OCI-LY1 (cell line): ENCODE results near the gene PRPF38B.
"Not testable (repeated sequence)": the region's sequence is repeated elsewhere in the genome, so short reads cannot be mapped to it uniquely, and the experiment has no call there.

Experiments used
- H2AFZ ChIP-seq: fragments of 200-600 bp; sonication (generic), shearing (Covaris generic); 2 replicates; pipeline ENCODE4 v1.6.0; 2014; ENCODE audit warnings: antibody characterized with exemption, mild to moderate bottlenecking, low read length
- H3F3A ChIP-seq: fragments of 200-600 bp; sonication (generic), shearing (Covaris generic); 2 replicates; pipeline ENCODE4 v1.6.0; 2014; ENCODE audit warnings: mild to moderate bottlenecking, antibody characterized with exemption, low read length, moderate library complexity; ENCODE audit not compliant: insufficient read depth
- H3K27ac ChIP-seq: fragments of 200-600 bp; sonication (generic); 2 replicates; pipeline ENCODE4 v1.5.1; 2014; ENCODE audit warnings: low read length, mixed run types, mild to moderate bottlenecking, low read depth; ENCODE audit not compliant: poor library complexity, severe bottlenecking
- H3K27me3 ChIP-seq: fragments of 200-600 bp; sonication (generic); 2 replicates; pipeline ENCODE4 v1.6.0; 2014; ENCODE audit warnings: antibody characterized with exemption, mild to moderate bottlenecking, low read length, moderate library complexity; ENCODE audit not compliant: insufficient read depth
- H3K36me3 ChIP-seq: fragments of 200-600 bp; sonication (generic); 2 replicates; pipeline ENCODE4 v1.6.1; 2014; ENCODE audit warnings: mild to moderate bottlenecking, antibody characterized with exemption, low read length, moderate library complexity, mixed read lengths; ENCODE audit not compliant: insufficient read depth
- H3K4me1 ChIP-seq: fragments of 200-600 bp; sonication (generic); 2 replicates; pipeline ENCODE4 v1.5.1; 2014; ENCODE audit warnings: mild to moderate bottlenecking, low read length, moderate library complexity; ENCODE audit not compliant: insufficient read depth, severe bottlenecking
- H3K4me2 ChIP-seq: fragments of 200-600 bp; sonication (generic), shearing (Covaris generic); 2 replicates; pipeline ENCODE4 v1.6.1; 2014; ENCODE audit warnings: low read length
- H3K4me3 ChIP-seq: fragments of 200-600 bp; sonication (generic); 2 replicates; pipeline ENCODE4 v1.5.1; 2014; ENCODE audit warnings: low read length, low read depth, mild to moderate bottlenecking, mixed read lengths; ENCODE audit not compliant: poor library complexity, severe bottlenecking
- H3K79me2 ChIP-seq: fragments of 200-600 bp; shearing (Covaris generic); 2 replicates; pipeline ENCODE4 v1.6.1; 2016; ENCODE audit warnings: mixed run types, low read length, mixed read lengths; ENCODE audit not compliant: insufficient read depth
- H3K9ac ChIP-seq: fragments of 200-600 bp; sonication (generic), shearing (Covaris generic); 2 replicates; pipeline ENCODE4 v1.6.1; 2014; ENCODE audit warnings: mild to moderate bottlenecking, low read length, mixed read lengths
- H3K9me2 ChIP-seq: fragments of 200-600 bp; sonication (generic), shearing (Covaris generic); 2 replicates; pipeline ENCODE4 v1.6.1; 2014; ENCODE audit warnings: low read depth, mild to moderate bottlenecking, low read length, mixed read lengths
- H3K9me3 ChIP-seq: fragments of 200-600 bp; shearing (Covaris generic); 2 replicates; pipeline ENCODE4 v1.6.1; 2014; ENCODE audit warnings: low read length, mixed read lengths
- H4K20me1 ChIP-seq: fragments of 200-600 bp; sonication (generic), shearing (Covaris generic); 2 replicates; pipeline ENCODE4 v1.6.0; 2016; ENCODE audit warnings: mild to moderate bottlenecking, low read length; ENCODE audit not compliant: insufficient read depth
- CTCF ChIP-seq: fragments of 200-600 bp; sonication (generic), shearing (Covaris generic); IDR thresholded peaks from 2 replicates; pipeline ENCODE4 v1.5.1; 2017; ENCODE audit warnings: mild to moderate bottlenecking, antibody characterized with exemption, low read length, moderate library complexity, mixed read lengths
- EZH2 ChIP-seq: fragments of 200-600 bp; sonication (generic), shearing (Covaris generic); IDR thresholded peaks from 2 replicates; pipeline ENCODE4 v1.8.0; 2017; ENCODE audit warnings: borderline replicate concordance, mixed run types, mild to moderate bottlenecking, antibody characterized with exemption, low read length, moderate library complexity, mixed read lengths

Gene PRPF38B

GRCh38 chr1:108701176-108701849 is 9.2 kb downstream of the PRPF38B start:
- H3K9me3 ChIP-seq = no peaks in the 10 kb centered on the region
- peaks cover 61% of the 10 kb centered on the region for H3K36me3 ChIP-seq
- H3K79me2 ChIP-seq = 0 out of 2 replicates have a peak, but pooled peaks cover 1% of the 10 kb centered on the region
- peaks cover 16% of the 10 kb centered on the region for H3K4me1 ChIP-seq
- no peaks in the 10 kb centered on the region for H4K20me1 ChIP-seq
- no peak overlapping the region for H3K27ac ChIP-seq
- H3K27me3 ChIP-seq = no peaks in the 10 kb centered on the region
- no peaks in the 10 kb centered on the region for H3K9me2 ChIP-seq
- TF ChIP-seq CTCF (no peak), EZH2 (no peak)
- H3K9ac ChIP-seq = no peak overlapping the region
- H3K4me3 ChIP-seq = no peak overlapping the region
- H2AFZ ChIP-seq = no peak overlapping the region
- 0 out of 2 replicates have a peak, but pooled peaks cover 3% of the 10 kb centered on the region for H3F3A ChIP-seq
- no peak overlapping the region for H3K4me2 ChIP-seq

- peaks cover 16% of the 10 kb centered on the region for H3K4me1 ChIP-seq
- H4K20me1 ChIP-seq, H3K9ac ChIP-seq, H2AFZ ChIP-seq, H3K27ac ChIP-seq, H3K79me2 ChIP-seq, H3K9me2 ChIP-seq, H3K27me3 ChIP-seq, H3F3A ChIP-seq, H3K4me3 ChIP-seq, H3K4me2 ChIP-seq, H3K9me3 ChIP-seq: not testable (repeated sequence)
- peaks cover 53% of the 10 kb centered on the region for H3K36me3 ChIP-seq
Observed at GRCh38 chr1:108702109-108702508, 10.0 kb downstream of the PRPF38B start.

DNA sequence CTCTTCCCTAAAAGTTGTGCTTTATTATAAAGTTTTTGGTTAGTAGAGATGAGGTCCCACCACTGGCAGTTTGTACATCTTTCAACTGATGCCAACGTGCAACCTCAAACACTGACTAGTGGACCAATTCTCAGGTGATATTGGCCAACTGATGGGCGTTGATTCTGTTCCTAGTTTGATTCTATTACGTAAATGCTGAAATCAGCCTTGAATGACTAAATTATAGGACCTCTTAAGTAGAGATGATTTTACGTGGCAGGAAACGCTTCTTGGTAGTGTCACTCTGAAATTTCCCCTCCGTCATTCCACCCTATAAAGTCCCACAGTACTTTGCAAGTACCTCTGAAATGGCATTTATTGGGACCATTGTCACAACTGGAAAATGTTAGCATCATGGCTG is 11.8 kb downstream of the PRPF38B start:
- H3K4me2 ChIP-seq = peak overlapping the region; percentile 9; the same call in 1 of the 2 replicates
- no peaks in the 10 kb centered on the region for H3K79me2 ChIP-seq
- TF ChIP-seq CTCF (no peak), EZH2 (no peak)
- H3K4me3 ChIP-seq = no peak overlapping the region
- no peaks in the 10 kb centered on the region for H3K9me3 ChIP-seq
- no peaks in the 10 kb centered on the region for H3K9me2 ChIP-seq
- H3K4me1 ChIP-seq = peaks cover 16% of the 10 kb centered on the region
- H3F3A ChIP-seq = 0 out of 2 replicates have a peak, but pooled peaks cover 3% of the 10 kb centered on the region
- no peak overlapping the region for H2AFZ ChIP-seq
- H3K27ac ChIP-seq = peak overlapping the region; percentile 54
- H3K27me3 ChIP-seq = no peaks in the 10 kb centered on the region
- no peak overlapping the region for H3K9ac ChIP-seq
- H4K20me1 ChIP-seq = no peaks in the 10 kb centered on the region
- H3K36me3 ChIP-seq = peaks cover 35% of the 10 kb centered on the region

DNA sequence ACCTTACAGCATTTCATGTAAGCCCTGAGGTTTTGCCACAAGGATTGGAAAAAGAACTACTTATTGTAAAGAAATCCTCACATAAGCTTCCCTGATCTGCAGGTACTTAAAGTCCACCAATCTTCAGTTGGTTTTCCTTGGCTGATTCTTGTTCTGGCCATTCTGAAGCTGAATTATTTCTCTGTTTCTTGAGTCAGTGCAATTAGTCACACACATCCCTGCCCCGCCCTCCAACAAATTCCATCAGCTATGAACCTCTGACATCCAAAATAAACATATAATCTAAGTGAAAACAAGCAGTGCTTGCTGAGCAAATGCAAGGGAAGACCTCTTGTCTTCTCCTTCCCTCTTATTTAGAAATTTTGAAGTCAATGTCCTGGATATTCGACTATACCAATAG is 12.4 kb downstream of the PRPF38B start:
- Histone ChIP-seq H3K9ac (no peak overlapping the region), H3K36me3 (peaks cover 29% of the 10 kb centered on the region), H3K9me3 (no peaks in the 10 kb centered on the region), H3K4me2 (no peak overlapping the region), H3K4me1 (peaks cover 16% of the 10 kb centered on the region), H3F3A (0 out of 2 replicates have a peak, but pooled peaks cover 3% of the 10 kb centered on the region), H3K27ac (no peak overlapping the region), H3K79me2 (no peaks in the 10 kb centered on the region), H3K27me3 (no peaks in the 10 kb centered on the region), H4K20me1 (no peaks in the 10 kb centered on the region), H2AFZ (no peak overlapping the region), H3K4me3 (no peak overlapping the region), H3K9me2 (no peaks in the 10 kb centered on the region)
- TF ChIP-seq CTCF (no peak), EZH2 (no peak)
